Naive thymus-derived CD4-positive, alpha-beta T cell (primary cell): ENCODE data around the gene PRODH2. TPM values are rescaled to one million over a fixed set of nuclear protein-coding genes. Genes with fewer than 3 reads are reported as not detected.

Experiments
- ATAC-seq: fragments of 150-1000 bp; cut with Tn5 transposase; 2 replicates; pipeline ENCODE4 v1.10.0; 2021; ENCODE audit warnings: mild to moderate bottlenecking, moderate library complexity
- CTCF ChIA-PET: fragments of 350-600 bp; sonication (Branson Sonifier 250); formaldehyde crosslinking; loops from one replicate; lab custom pipeline; 2021; ENCODE audit warnings: antibody characterized with exemption; lab: Charles Lee
- POLR2A ChIA-PET: fragments of 350-600 bp; sonication (Branson Sonifier 250); formaldehyde crosslinking; loops from one replicate; lab custom pipeline; 2021; ENCODE audit warnings: antibody characterized with exemption, inconsistent platforms; lab: Charles Lee
- DNase-seq, 9 donors: peaks; one replicate each; pipeline versions ENCODE4 v3.0.0 to v3.0.0-alpha.2; 2020 to 2022; ENCODE audit warnings: mixed read lengths in 1 of 9
- H3K27ac ChIP-seq: one replicate; pipeline ENCODE4 v1.7.0; 2013; ENCODE audit warnings: mild to moderate bottlenecking, low read depth, low read length, moderate library complexity
- H3K27me3 ChIP-seq, 2 donors: one replicate each; pipeline ENCODE4 v1.7.0; 2013; ENCODE audit warnings: low read length in 2 of 2, mild to moderate bottlenecking in 2 of 2, moderate library complexity in 2 of 2; ENCODE audit not compliant: control insufficient read depth in 2 of 2, insufficient read depth in 2 of 2
- H3K36me3 ChIP-seq, 3 experiments: 1 replicate in 2 of 3; 2 replicates in 1 of 3; pipeline ENCODE4 v1.7.0; 2013; ENCODE audit warnings: low read length in 3 of 3, mild to moderate bottlenecking in 3 of 3, moderate library complexity in 1 of 3; ENCODE audit not compliant: insufficient read depth in 3 of 3, control insufficient read depth in 2 of 3
- H3K4me1 ChIP-seq, 2 donors: one replicate each; pipeline ENCODE4 v1.7.0; 2013; ENCODE audit warnings: low read length in 2 of 2, mild to moderate bottlenecking in 2 of 2, moderate library complexity in 1 of 2; ENCODE audit not compliant: control insufficient read depth in 2 of 2, insufficient read depth in 2 of 2
- H3K4me3 ChIP-seq: 2 replicates; pipeline ENCODE4 v1.7.0; 2013; ENCODE audit warnings: mild to moderate bottlenecking, low read length
- H3K9me3 ChIP-seq, 3 experiments: 1 replicate in 2 of 3; 2 replicates in 1 of 3; pipeline ENCODE4 v1.7.0; 2013; ENCODE audit warnings: low read length in 3 of 3; ENCODE audit not compliant: control insufficient read depth in 2 of 3
- H3K27ac Mint-ChIP-seq, 9 donors: one replicate each; pipeline ENCODE4 v1.8.0; 2020 to 2022; ENCODE audit warnings: mixed read lengths in 9 of 9, mild to moderate bottlenecking in 8 of 9, moderate library complexity in 5 of 9, inconsistent platforms in 2 of 9
- H3K27me3 Mint-ChIP-seq, 5 donors: one replicate each; pipeline ENCODE4 v1.8.0; 2021 to 2022; ENCODE audit warnings: mixed read lengths in 5 of 5, mild to moderate bottlenecking in 1 of 5
- H3K36me3 Mint-ChIP-seq, 5 donors: one replicate each; pipeline ENCODE4 v1.8.0; 2020 to 2022; ENCODE audit warnings: mixed read lengths in 5 of 5, mild to moderate bottlenecking in 3 of 5, inconsistent platforms in 1 of 5
- H3K4me1 Mint-ChIP-seq, 7 donors: one replicate each; pipeline ENCODE4 v1.8.0; 2020 to 2022; ENCODE audit warnings: mixed read lengths in 7 of 7, mild to moderate bottlenecking in 3 of 7, inconsistent platforms in 1 of 7
- H3K4me3 Mint-ChIP-seq, 10 donors: one replicate each; pipeline ENCODE4 v1.8.0; 2020 to 2022; ENCODE audit warnings: mild to moderate bottlenecking in 10 of 10, mixed read lengths in 10 of 10, moderate library complexity in 6 of 10, inconsistent platforms in 2 of 10
- H3K9me3 Mint-ChIP-seq, 11 donors: one replicate each; pipeline ENCODE4 v1.8.0; 2020 to 2022; ENCODE audit warnings: mixed read lengths in 11 of 11, mild to moderate bottlenecking in 4 of 11, inconsistent platforms in 1 of 11, moderate library complexity in 1 of 11
- intact Hi-C, 2 donors: fragments of 100-400 bp; cut with micrococcal nuclease; formaldehyde crosslinking; loops; one replicate each; pipeline ENCODE4 v1.15.1; 2023
- polyA plus RNA-seq, 2 donors: library from polyadenylated mRNA; unstranded; fragments of 300-500 nt; fragmentation: Illumina TruSeq; gene quantifications; one replicate each; pipeline ENCODE4 v1.2.3, GENCODE V29; 2021
- total RNA-seq, 6 experiments: library from RNA in 5 of 6; stranded (reverse) in 5 of 6; gene quantifications; 1 replicate in 5 of 6; 2 replicates in 1 of 6; pipeline ENCODE4 v1.2.3 and lab custom pipeline; 2021 to 2026

PRODH2 gene
- total and polyA plus RNA-seq, 7 experiments from 2014 or later, result not detected

GRCh38 chr19:35787227-35787799 lies 25.3 kb downstream of the PRODH2 start:
- ATAC-seq (no peak), DNase-seq (no peak)
- Histone ChIP-seq H3K4me1 (no peaks in the 10 kb centered on the region), H3K4me3 (no peak overlapping the region), H3K27ac (no peak overlapping the region), H3K9me3 (no peaks in the 10 kb centered on the region), H3K27me3 (no peaks in the 10 kb centered on the region), H3K36me3 (peaks cover 0 to 12% (median 0%) of the 10 kb centered on the region in 3 experiments)
- CTCF ChIA-PET, result no interaction called here
- H3K27ac Mint-ChIP-seq, result no peak overlapping the region
- no peaks in the 10 kb centered on the region for H3K27me3 Mint-ChIP-seq
- H3K9me3 Mint-ChIP-seq, result no peaks in the 10 kb centered on the region
- no peak overlapping the region for H3K4me3 Mint-ChIP-seq
- peaks cover 0 to 8% (median 2%) of the 10 kb centered on the region in 5 donors for H3K36me3 Mint-ChIP-seq
- POLR2A ChIA-PET, result no interaction called here
- intact Hi-C loops, result no loop called here
- H3K4me1 Mint-ChIP-seq, result peaks cover 0 to 4% (median 0%) of the 10 kb centered on the region in 7 donors

- CTCF ChIA-PET, result no interaction called here
- Mint-ChIP-seq H3K36me3 (peaks cover 0 to 8% (median 2%) of the 10 kb centered on the region in 5 donors), H3K4me1 (peaks cover 0 to 4% (median 0%) of the 10 kb centered on the region in 7 donors), H3K9me3 (no peaks in the 10 kb centered on the region), H3K27me3 (no peaks in the 10 kb centered on the region), H3K4me3 (no peak overlapping the region), H3K27ac (no peak overlapping the region)
- intact Hi-C loops, result no loop called here
- H3K36me3 ChIP-seq, result peaks cover 0 to 14% (median 0%) of the 10 kb centered on the region in 3 experiments
- no peak overlapping the region for H3K4me3 ChIP-seq
- ATAC-seq (no peak), DNase-seq (no peak)
- H3K9me3 ChIP-seq, result no peaks in the 10 kb centered on the region
- POLR2A ChIA-PET, result no interaction called here
- no peaks in the 10 kb centered on the region for H3K27me3 ChIP-seq
- H3K27ac ChIP-seq, result no peak overlapping the region
- no peaks in the 10 kb centered on the region for H3K4me1 ChIP-seq
Measured at GRCh38 chr19:35786299-35787160, 26.1 kb downstream of the PRODH2 start.

- Mint-ChIP-seq H3K9me3 (no peaks in the 10 kb centered on the region), H3K27me3 (no peaks in the 10 kb centered on the region), H3K27ac (no peak overlapping the region), H3K4me1 (peaks cover 0 to 4% (median 0%) of the 10 kb centered on the region in 7 donors), H3K36me3 (peaks cover 0 to 8% (median 5%) of the 10 kb centered on the region in 5 donors), H3K4me3 (no peak overlapping the region)
- Histone ChIP-seq H3K9me3 (no peaks in the 10 kb centered on the region), H3K4me3 (no peak overlapping the region), H3K27me3 (no peaks in the 10 kb centered on the region), H3K36me3 (peaks cover 0 to 19% (median 0%) of the 10 kb centered on the region in 3 experiments), H3K27ac (no peak overlapping the region), H3K4me1 (no peaks in the 10 kb centered on the region)
- intact Hi-C loops, result no loop called here
- CTCF ChIA-PET, result no interaction called here
- POLR2A ChIA-PET, result no interaction called here
- DNase-seq (no peak), ATAC-seq (no peak)
Measured at GRCh38 chr19:35785339-35785627, 27.4 kb downstream of the PRODH2 start.

GRCh38 chr19:35784503-35785338 lies 27.9 kb downstream of the PRODH2 start:
- no peak overlapping the region for H3K27ac Mint-ChIP-seq
- ChIA-PET CTCF (no interaction called here), POLR2A (no interaction called here)
- no peaks in the 10 kb centered on the region for H3K9me3 Mint-ChIP-seq
- no peak for DNase-seq
- Histone ChIP-seq H3K36me3 (peaks cover 0 to 22% (median 0%) of the 10 kb centered on the region in 3 experiments), H3K9me3 (no peaks in the 10 kb centered on the region), H3K4me3 (no peak overlapping the region), H3K4me1 (no peaks in the 10 kb centered on the region), H3K27ac (no peak overlapping the region), H3K27me3 (no peaks in the 10 kb centered on the region)
- no peaks in the 10 kb centered on the region for H3K27me3 Mint-ChIP-seq
- intact Hi-C loops, result no loop called here
- H3K36me3 Mint-ChIP-seq, result peaks cover 0 to 8% (median 5%) of the 10 kb centered on the region in 5 donors
- H3K4me1 Mint-ChIP-seq, result peaks cover 0 to 4% (median 0%) of the 10 kb centered on the region in 7 donors
- no peak for ATAC-seq
- no peak overlapping the region for H3K4me3 Mint-ChIP-seq

GRCh38 chr19:35783469-35784434 lies 28.9 kb downstream of the PRODH2 start:
- Histone ChIP-seq H3K36me3 (peaks cover 0 to 25% (median 0%) of the 10 kb centered on the region in 3 experiments), H3K27ac (no peak overlapping the region), H3K4me3 (no peak overlapping the region), H3K4me1 (no peaks in the 10 kb centered on the region), H3K9me3 (no peaks in the 10 kb centered on the region), H3K27me3 (no peaks in the 10 kb centered on the region)
- intact Hi-C loops, result no loop called here
- Mint-ChIP-seq H3K27me3 (no peaks in the 10 kb centered on the region), H3K4me1 (peaks cover 0 to 4% (median 0%) of the 10 kb centered on the region in 7 donors), H3K9me3 (no peaks in the 10 kb centered on the region), H3K4me3 (no peak overlapping the region), H3K27ac (peak overlapping the region in 1 of 9 donors; percentile 31), H3K36me3 (peaks cover 0 to 10% (median 7%) of the 10 kb centered on the region in 5 donors)
- ATAC-seq, result no peak
- ChIA-PET CTCF (no interaction called here), POLR2A (no interaction called here)
- DNase-seq, result no peak

- ChIA-PET POLR2A (no interaction called here), CTCF (interaction anchor here (0.5 to 0.9 kb wide), 2 partner anchors 16 to 18 kb away, joined by 4 read pairs; no protein-coding TSS in a partner anchor)
- Mint-ChIP-seq H3K27ac (no peak overlapping the region), H3K36me3 (peaks cover 0 to 10% (median 7%) of the 10 kb centered on the region in 5 donors), H3K4me3 (no peak overlapping the region), H3K9me3 (no peaks in the 10 kb centered on the region), H3K4me1 (peaks cover 0 to 5% (median 0%) of the 10 kb centered on the region in 7 donors), H3K27me3 (no peaks in the 10 kb centered on the region)
- Histone ChIP-seq H3K9me3 (no peaks in the 10 kb centered on the region), H3K27me3 (no peaks in the 10 kb centered on the region), H3K27ac (no peak overlapping the region), H3K4me1 (no peaks in the 10 kb centered on the region), H3K36me3 (peaks cover 0 to 27% (median 0%) of the 10 kb centered on the region in 3 experiments), H3K4me3 (no peak overlapping the region)
- ATAC-seq (no peak), DNase-seq (no peak)
- intact Hi-C loops, result no loop called here
Measured at GRCh38 chr19:35782589-35782988, 30.1 kb downstream of the PRODH2 start.
